Measurements from ENCODE around the gene FUBP3. TPM values are rescaled to one million over a fixed set of nuclear protein-coding genes. Genes with fewer than 3 reads are reported as not detected.

FUBP3 gene
- total RNA-seq, 1 donor from 2014 or later, result 77.0 TPM

- no peak for TF ChIP-seq CTCF (IDR thresholded peaks at IDR 0.05; ENCODE audit: unreplicated experiment)
- Mint-ChIP-seq H3K9me3 (no peaks in the 10 kb centered on the region), H3K36me3 (peaks cover 3% of the 10 kb centered on the region), H3K27ac (no peak overlapping the region), H3K4me3 (peak overlapping the region; percentile 37), H3K27me3 (ENCODE audit: low read depth) (peaks cover 97% of the 10 kb centered on the region), H3K4me1 (peaks cover 23% of the 10 kb centered on the region)
- no peak for DNase-seq (ENCODE audit: low spot score in 2 of 2, unreplicated experiment in 2 of 2)
Measured at GRCh38 chr9:130662099-130662969, 83.0 kb downstream of the FUBP3 start.

- no peak for TF ChIP-seq CTCF (IDR thresholded peaks at IDR 0.05; ENCODE audit: unreplicated experiment)
- no peaks in the 10 kb centered on the region for H3K9me3 Mint-ChIP-seq
- peaks cover 3% of the 10 kb centered on the region for H3K36me3 Mint-ChIP-seq
- DNase-seq (ENCODE audit: low spot score in 2 of 2, unreplicated experiment in 2 of 2), result no peak
- no peak overlapping the region for H3K27ac Mint-ChIP-seq
- peaks cover 23% of the 10 kb centered on the region for H3K4me1 Mint-ChIP-seq
- peak overlapping the region; percentile 37 for H3K4me3 Mint-ChIP-seq
- peaks cover 97% of the 10 kb centered on the region for H3K27me3 Mint-ChIP-seq (ENCODE audit: low read depth)
Measured at GRCh38 chr9:130662970-130663257, 83.5 kb downstream of the FUBP3 start.

GRCh38 chr9:130663258-130663976 lies 84.0 kb downstream of the FUBP3 start:
- Mint-ChIP-seq H3K9me3 (no peaks in the 10 kb centered on the region), H3K4me1 (peaks cover 23% of the 10 kb centered on the region), H3K27me3 (ENCODE audit: low read depth) (peaks cover 97% of the 10 kb centered on the region), H3K36me3 (peaks cover 2% of the 10 kb centered on the region), H3K27ac (no peak overlapping the region), H3K4me3 (no peak overlapping the region)
- TF ChIP-seq CTCF (IDR thresholded peaks at IDR 0.05; ENCODE audit: unreplicated experiment), result no peak
- DNase-seq (ENCODE audit: low spot score in 2 of 2, unreplicated experiment in 2 of 2), result no peak

GRCh38 chr9:130663977-130664250 lies 84.5 kb downstream of the FUBP3 start:
- TF ChIP-seq CTCF (IDR thresholded peaks at IDR 0.05; ENCODE audit: unreplicated experiment), result no peak
- Mint-ChIP-seq H3K4me3 (peak overlapping the region; percentile 26), H3K27me3 (ENCODE audit: low read depth) (peaks cover 97% of the 10 kb centered on the region), H3K36me3 (no peaks in the 10 kb centered on the region), H3K4me1 (peaks cover 23% of the 10 kb centered on the region), H3K9me3 (no peaks in the 10 kb centered on the region), H3K27ac (no peak overlapping the region)
- no peak for DNase-seq (ENCODE audit: low spot score in 2 of 2, unreplicated experiment in 2 of 2)

GRCh38 chr9:130664251-130665028 lies 85.1 kb downstream of the FUBP3 start, which contains the start of gene PRDM12:
PRDM12 (plus strand) TSS chr9:130664594; CDS start chr9:130664654, 60 bp downstream.
- H3K9me3 Mint-ChIP-seq, result no peaks in the 10 kb centered on the region
- peak within 1 kb of the TSS; percentile 26 for H3K4me3 Mint-ChIP-seq
- no peak within 1 kb of the TSS for H3K27ac Mint-ChIP-seq
- TF ChIP-seq CTCF (IDR thresholded peaks at IDR 0.05; ENCODE audit: unreplicated experiment), result no peak
- DNase-seq (ENCODE audit: low spot score in 2 of 2, unreplicated experiment in 2 of 2), result no peak
- no peaks in the 10 kb centered on the region for H3K36me3 Mint-ChIP-seq
- peaks cover 95% of the 10 kb centered on the region for H3K27me3 Mint-ChIP-seq (ENCODE audit: low read depth)
- peaks cover 23% of the 10 kb centered on the region for H3K4me1 Mint-ChIP-seq
